Fibroblast of mammary gland (primary cell): Measurements from ENCODE around the gene ACTL7A.

Experiments
- DNase-seq: peaks from one replicate; pipeline ENCODE4 v3.0.0-alpha.2; 2010; ENCODE audit warnings: low read depth
- H3K4me3 ChIP-seq: 2 replicates; pipeline ENCODE4 v1.5.1; 2011; ENCODE audit warnings: low read depth, mild to moderate bottlenecking, low read length, moderate library complexity; ENCODE audit not compliant: control insufficient read depth
- CTCF ChIP-seq: conservative IDR thresholded peaks from 2 replicates; pipeline ENCODE4 v1.5.1; 2011; ENCODE audit warnings: low read depth, low read length, inconsistent platforms; ENCODE audit not compliant: control insufficient read depth, insufficient read depth

The ACTL7A gene

GRCh38 chr9:108830272-108830671 lies 31.8 kb upstream of the ACTL7A start:
- TF ChIP-seq CTCF, result no peak
- DNase-seq, result peak; percentile 14
- no peak overlapping the region for H3K4me3 ChIP-seq

- H3K4me3 ChIP-seq, result no peak overlapping the region
- no peak for TF ChIP-seq CTCF
Observed at GRCh38 chr9:108831496-108832178, 30.4 kb upstream of the ACTL7A start.

GRCh38 chr9:108832179-108832500 lies 29.9 kb upstream of the ACTL7A start:
- no peak for TF ChIP-seq CTCF
- no peak overlapping the region for H3K4me3 ChIP-seq
- DNase-seq, result no peak

More at GRCh38 chr9:108831496-108832178, 30.4 kb upstream of the ACTL7A start:
- DNase-seq, result no peak

DNA sequence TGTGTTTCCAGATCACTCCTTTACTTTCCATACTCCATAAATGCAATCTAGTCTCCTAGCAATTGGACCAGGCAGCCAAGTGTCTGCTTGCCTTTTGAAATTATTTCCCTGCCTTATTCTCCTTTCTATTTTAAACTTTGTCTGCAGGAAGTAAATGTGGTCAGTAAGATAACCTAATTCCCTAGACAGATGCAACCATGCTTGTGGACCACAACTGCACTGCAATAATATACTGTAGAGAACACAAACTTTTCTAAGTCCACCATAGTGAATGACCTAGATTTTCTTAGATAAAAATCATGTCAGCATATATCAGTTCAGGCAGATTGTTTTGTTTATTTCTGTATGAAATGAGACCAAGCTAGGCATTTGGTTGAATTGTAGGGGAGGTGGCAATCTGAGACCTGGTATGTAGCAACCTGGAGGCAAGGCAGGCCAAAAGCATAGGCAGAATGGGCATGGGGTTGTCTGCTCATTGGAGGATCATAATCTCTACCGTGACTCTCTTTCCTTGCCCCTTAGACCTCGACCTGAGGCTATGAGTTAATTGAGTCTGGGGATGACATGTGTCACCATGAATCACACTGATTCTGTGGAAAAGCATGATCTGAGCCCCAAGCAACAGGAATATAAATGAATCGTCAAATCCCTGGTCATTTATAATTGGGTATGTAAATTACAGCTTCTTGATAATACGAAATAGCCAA lies 27.0 kb upstream of the ACTL7A start:
- H3K4me3 ChIP-seq, result no peak overlapping the region
- TF ChIP-seq CTCF, result no peak
- DNase-seq, result no peak

- H3K4me3 ChIP-seq, result no peak overlapping the region
- no peak for TF ChIP-seq CTCF
- no peak for DNase-seq
Observed at GRCh38 chr9:108835831-108836230, 26.2 kb upstream of the ACTL7A start.

DNA sequence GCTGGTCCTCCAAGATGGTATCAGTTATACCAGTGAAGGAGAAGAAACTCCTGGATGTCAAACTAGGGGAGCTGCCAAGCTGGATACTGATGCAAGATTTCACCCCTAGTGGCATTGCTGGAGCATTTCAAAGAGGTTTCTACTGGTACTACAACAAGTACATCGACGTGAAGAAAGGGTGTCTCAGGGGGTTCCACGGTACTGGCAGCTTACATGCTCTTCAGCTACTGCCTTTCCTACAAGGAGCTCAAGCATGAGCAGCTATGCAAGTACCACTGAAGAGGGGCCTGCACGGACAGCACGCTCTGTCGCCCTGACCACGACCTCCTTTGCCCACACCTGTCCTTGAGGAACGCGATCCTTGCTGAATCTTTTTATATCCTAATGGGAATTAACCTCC lies 25.7 kb upstream of the ACTL7A start:
- no peak for TF ChIP-seq CTCF
- no peak for DNase-seq
- H3K4me3 ChIP-seq, result no peak overlapping the region
